IPS-15b (cell line): ENCODE results near the gene CXCL14.

ENCODE experiments used
- H3K27me3 ChIP-seq: one replicate; pipeline ENCODE4 v1.6.1; 2013; ENCODE audit warnings: low read length; ENCODE audit not compliant: control insufficient read depth, insufficient read depth
- H3K36me3 ChIP-seq: one replicate; pipeline ENCODE4 v1.6.1; 2013; ENCODE audit warnings: low read length; ENCODE audit not compliant: control insufficient read depth, insufficient read depth
- H3K4me1 ChIP-seq: one replicate; pipeline ENCODE4 v1.6.1; 2013; ENCODE audit warnings: mild to moderate bottlenecking, low read length; ENCODE audit not compliant: control insufficient read depth, insufficient read depth
- H3K4me3 ChIP-seq: one replicate; pipeline ENCODE4 v1.5.1; 2013; ENCODE audit warnings: low read depth, low read length
- H3K9ac ChIP-seq: one replicate; pipeline ENCODE4 v1.6.1; 2013; ENCODE audit warnings: low read depth, mild to moderate bottlenecking, low read length
- H3K9me3 ChIP-seq: one replicate; pipeline ENCODE4 v1.6.1; 2013; ENCODE audit warnings: mild to moderate bottlenecking, low read length; ENCODE audit not compliant: control insufficient read depth, insufficient read depth

Gene CXCL14

GRCh38 chr5:135578685-135579341 lies at the start of gene CXCL14:
CXCL14 (minus strand) TSS chr5:135578991; CDS start chr5:135578778, 213 bp downstream.
- Histone ChIP-seq H3K4me1 (peaks cover 3% of the 10 kb centered on the region), H3K27me3 (peaks cover 67% of the 10 kb centered on the region), H3K36me3 (no peaks in the 10 kb centered on the region), H3K4me3 (peak within 1 kb of the TSS; percentile 71), H3K9me3 (no peaks in the 10 kb centered on the region), H3K9ac (no peak within 1 kb of the TSS)

- Histone ChIP-seq H3K4me1 (no peaks in the 10 kb centered on the region), H3K9ac (no peak overlapping the region), H3K9me3 (no peaks in the 10 kb centered on the region), H3K27me3 (no peaks in the 10 kb centered on the region), H3K4me3 (no peak overlapping the region), H3K36me3 (no peaks in the 10 kb centered on the region)
These were observed 47.8 kb upstream of the CXCL14 start for GRCh38 chr5:135626636-135627035.

- Histone ChIP-seq H3K36me3 (no peaks in the 10 kb centered on the region), H3K9me3 (no peaks in the 10 kb centered on the region), H3K4me3 (no peak overlapping the region), H3K27me3 (no peaks in the 10 kb centered on the region), H3K4me1 (no peaks in the 10 kb centered on the region), H3K9ac (no peak overlapping the region)
These were observed 47.2 kb upstream of the CXCL14 start for GRCh38 chr5:135625961-135626360.

- Histone ChIP-seq H3K9me3 (no peaks in the 10 kb centered on the region), H3K4me3 (no peak overlapping the region), H3K4me1 (no peaks in the 10 kb centered on the region), H3K9ac (no peak overlapping the region), H3K27me3 (no peaks in the 10 kb centered on the region), H3K36me3 (no peaks in the 10 kb centered on the region)
These were observed 46.7 kb upstream of the CXCL14 start for GRCh38 chr5:135625486-135625885.

- H3K4me3 ChIP-seq, result no peak overlapping the region
- H3K36me3 ChIP-seq, result no peaks in the 10 kb centered on the region
- H3K27me3 ChIP-seq, result no peaks in the 10 kb centered on the region
- H3K9me3 ChIP-seq, result no peaks in the 10 kb centered on the region
- no peak overlapping the region for H3K9ac ChIP-seq
- no peaks in the 10 kb centered on the region for H3K4me1 ChIP-seq
These were observed 46.3 kb upstream of the CXCL14 start for GRCh38 chr5:135625061-135625460.

- Histone ChIP-seq H3K4me1 (no peaks in the 10 kb centered on the region), H3K4me3 (no peak overlapping the region), H3K27me3 (no peaks in the 10 kb centered on the region), H3K36me3 (no peaks in the 10 kb centered on the region), H3K9me3 (no peaks in the 10 kb centered on the region), H3K9ac (no peak overlapping the region)
These were observed 44.5 kb upstream of the CXCL14 start for GRCh38 chr5:135623186-135623715.

- no peak overlapping the region for H3K9ac ChIP-seq
- no peaks in the 10 kb centered on the region for H3K36me3 ChIP-seq
- no peaks in the 10 kb centered on the region for H3K9me3 ChIP-seq
These were observed 36.9 kb upstream of the CXCL14 start for GRCh38 chr5:135615581-135616260.

GRCh38 chr5:135615171-135615570 lies 36.4 kb upstream of the CXCL14 start:
- Histone ChIP-seq H3K9me3 (no peaks in the 10 kb centered on the region), H3K36me3 (no peaks in the 10 kb centered on the region), H3K4me1 (no peaks in the 10 kb centered on the region), H3K9ac (no peak overlapping the region), H3K27me3 (no peaks in the 10 kb centered on the region), H3K4me3 (no peak overlapping the region)

More at GRCh38 chr5:135615581-135616260, 36.9 kb upstream of the CXCL14 start:
- Histone ChIP-seq H3K4me3 (no peak overlapping the region), H3K27me3 (no peaks in the 10 kb centered on the region), H3K4me1 (no peaks in the 10 kb centered on the region)

GRCh38 chr5:135609981-135610380 lies 31.2 kb upstream of the CXCL14 start:
- no peaks in the 10 kb centered on the region for H3K9me3 ChIP-seq

GRCh38 chr5:135608761-135609443 lies 30.1 kb upstream of the CXCL14 start:
- Histone ChIP-seq H3K36me3 (no peaks in the 10 kb centered on the region), H3K9me3 (no peaks in the 10 kb centered on the region), H3K4me3 (no peak overlapping the region), H3K9ac (no peak overlapping the region), H3K4me1 (no peaks in the 10 kb centered on the region), H3K27me3 (peaks cover 10% of the 10 kb centered on the region)

More at GRCh38 chr5:135609981-135610380, 31.2 kb upstream of the CXCL14 start:
- H3K36me3 ChIP-seq, result no peaks in the 10 kb centered on the region
- no peaks in the 10 kb centered on the region for H3K4me1 ChIP-seq
- H3K9ac ChIP-seq, result no peak overlapping the region
- no peak overlapping the region for H3K4me3 ChIP-seq
- peaks cover 6% of the 10 kb centered on the region for H3K27me3 ChIP-seq

- no peaks in the 10 kb centered on the region for H3K36me3 ChIP-seq
- H3K9ac ChIP-seq, result no peak overlapping the region
- peaks cover 10% of the 10 kb centered on the region for H3K27me3 ChIP-seq
- no peak overlapping the region for H3K4me3 ChIP-seq
- H3K9me3 ChIP-seq, result no peaks in the 10 kb centered on the region
- H3K4me1 ChIP-seq, result peaks cover 3% of the 10 kb centered on the region
These were observed 29.6 kb upstream of the CXCL14 start for GRCh38 chr5:135608361-135608760.
